GM21737 (cell line): ENCODE data around the gene CCDC32.
A peak's percentile ranks its signal among the peaks of the same experiment; 100 is the strongest.
"Not testable (repeated sequence)": the region's sequence is repeated elsewhere in the genome, so short reads cannot be mapped to it uniquely, and the experiment has no call there.

Source experiments
- ATAC-seq: cut with Tn5 transposase; IDR thresholded peaks from one replicate; pipeline ENCODE4 v1.9.1; 2021; ENCODE audit warnings: mild to moderate bottlenecking, moderate library complexity; ENCODE audit not compliant: unreplicated experiment

CCDC32 gene

DNA sequence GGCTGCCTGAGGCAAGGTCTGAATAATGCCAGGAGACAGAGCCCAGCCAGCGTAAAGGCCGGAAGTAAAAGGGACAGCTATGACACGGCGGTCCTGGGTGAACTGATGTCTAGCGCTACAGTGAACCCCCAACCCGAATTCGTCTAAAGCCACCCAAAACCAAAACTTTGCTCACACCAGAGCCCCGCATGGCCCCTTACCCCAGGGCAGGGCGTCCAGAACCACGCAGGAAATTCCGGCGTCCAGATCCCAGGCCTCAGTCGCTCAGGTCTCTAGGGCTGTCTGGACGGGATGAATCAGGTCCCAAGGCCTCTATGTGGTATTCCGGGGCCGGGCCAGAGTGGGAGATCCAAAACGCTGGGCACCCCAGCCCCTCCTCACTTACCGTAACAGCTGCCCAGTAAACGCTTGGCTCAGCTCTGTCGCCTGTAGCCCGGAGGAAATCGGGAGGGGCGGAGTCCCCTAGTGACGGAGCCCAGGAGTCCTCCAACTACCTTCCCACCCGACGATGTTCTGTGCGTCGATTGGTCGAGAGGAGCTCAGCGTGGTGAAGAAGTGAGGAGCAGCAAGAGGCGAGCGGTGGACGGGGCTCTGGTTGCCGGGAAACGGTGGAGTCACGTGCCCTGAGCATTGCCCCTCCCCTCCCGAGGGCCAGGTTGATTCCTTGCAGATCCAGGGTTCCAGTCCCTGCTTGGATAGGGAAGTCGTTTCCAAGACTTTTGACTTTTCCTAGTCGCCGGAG lies at the start of gene CCDC32:
CCDC32 (minus strand) TSS at position 452 of the 742 bp plus-strand sequence. CDS start 2,027 bp downstream, outside the sequence.
- ATAC-seq, result peak; percentile 90

GRCh38 chr15:40613080-40613479 lies 48.2 kb upstream of the CCDC32 start:
- no peak for ATAC-seq

- ATAC-seq, result no peak
Observed at GRCh38 chr15:40603935-40604334, 39.1 kb upstream of the CCDC32 start.

DNA sequence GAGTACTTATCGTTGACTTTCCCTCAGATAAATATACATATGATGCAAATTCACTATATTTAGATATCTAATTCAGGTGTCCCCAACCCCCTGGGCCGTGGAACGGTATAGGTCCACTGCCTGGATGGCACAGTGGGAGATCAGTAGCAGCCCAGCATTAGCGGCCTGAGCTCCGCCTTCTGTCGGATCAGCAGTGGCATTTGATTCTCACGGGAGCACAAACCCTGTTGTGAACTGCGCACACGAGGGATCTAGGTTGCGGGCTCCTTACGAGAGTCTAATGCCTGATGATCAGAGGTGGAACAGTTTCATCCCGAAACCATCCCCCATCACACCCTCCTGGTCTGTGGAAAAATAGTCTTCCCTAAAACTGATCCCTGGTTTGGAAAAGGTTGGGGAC lies 36.1 kb upstream of the CCDC32 start:
- ATAC-seq, result no peak

- ATAC-seq, result no peak
Observed at GRCh38 chr15:40598672-40599071, 33.8 kb upstream of the CCDC32 start.

GRCh38 chr15:40598126-40598525 lies 33.3 kb upstream of the CCDC32 start:
- no peak for ATAC-seq

- no peak for ATAC-seq
Observed at GRCh38 chr15:40597024-40597423, 32.2 kb upstream of the CCDC32 start.

DNA sequence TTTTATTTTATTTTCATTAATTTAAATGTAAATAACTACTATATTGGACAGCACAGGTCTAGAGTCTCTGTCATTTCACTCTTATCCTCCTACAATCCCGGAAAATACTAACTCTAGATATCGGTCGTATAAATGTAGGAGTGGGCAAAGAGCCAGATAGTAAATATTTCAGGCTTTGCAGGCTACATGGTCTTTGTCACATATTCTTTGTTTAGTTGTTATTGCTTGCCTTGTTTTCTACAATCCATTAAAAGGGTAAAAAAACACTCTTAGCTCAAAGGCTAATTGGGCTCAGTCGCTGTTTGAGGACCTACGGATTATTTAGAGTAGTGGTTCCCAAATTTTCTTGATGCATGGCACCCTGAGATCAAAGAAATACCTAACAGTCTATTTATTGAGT lies 30.9 kb upstream of the CCDC32 start:
- ATAC-seq, result no peak

- ATAC-seq, result no peak
Observed at GRCh38 chr15:40595219-40595618, 30.4 kb upstream of the CCDC32 start.

DNA sequence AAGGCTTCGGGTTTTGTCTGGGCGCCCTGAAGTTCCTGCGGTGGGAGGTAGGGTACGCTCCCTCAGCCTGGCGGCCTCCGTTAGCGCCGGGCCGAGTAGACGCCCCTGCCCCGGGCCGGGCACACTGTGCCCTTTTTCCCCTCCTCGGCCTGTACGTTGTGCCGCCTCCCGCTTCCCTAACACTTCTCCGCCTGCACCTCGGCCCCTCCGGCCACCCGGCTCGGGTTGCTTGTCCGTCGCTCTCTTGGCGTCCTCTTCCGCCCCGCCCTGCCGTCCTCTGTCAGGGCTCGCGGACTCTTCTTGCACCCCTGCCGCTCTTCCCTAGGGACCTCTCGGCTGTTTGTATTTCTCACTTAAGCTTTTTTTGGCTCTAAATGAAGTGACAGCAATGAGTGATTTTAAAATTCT lies 29.6 kb upstream of the CCDC32 start:
- peak; percentile 40 for ATAC-seq

DNA sequence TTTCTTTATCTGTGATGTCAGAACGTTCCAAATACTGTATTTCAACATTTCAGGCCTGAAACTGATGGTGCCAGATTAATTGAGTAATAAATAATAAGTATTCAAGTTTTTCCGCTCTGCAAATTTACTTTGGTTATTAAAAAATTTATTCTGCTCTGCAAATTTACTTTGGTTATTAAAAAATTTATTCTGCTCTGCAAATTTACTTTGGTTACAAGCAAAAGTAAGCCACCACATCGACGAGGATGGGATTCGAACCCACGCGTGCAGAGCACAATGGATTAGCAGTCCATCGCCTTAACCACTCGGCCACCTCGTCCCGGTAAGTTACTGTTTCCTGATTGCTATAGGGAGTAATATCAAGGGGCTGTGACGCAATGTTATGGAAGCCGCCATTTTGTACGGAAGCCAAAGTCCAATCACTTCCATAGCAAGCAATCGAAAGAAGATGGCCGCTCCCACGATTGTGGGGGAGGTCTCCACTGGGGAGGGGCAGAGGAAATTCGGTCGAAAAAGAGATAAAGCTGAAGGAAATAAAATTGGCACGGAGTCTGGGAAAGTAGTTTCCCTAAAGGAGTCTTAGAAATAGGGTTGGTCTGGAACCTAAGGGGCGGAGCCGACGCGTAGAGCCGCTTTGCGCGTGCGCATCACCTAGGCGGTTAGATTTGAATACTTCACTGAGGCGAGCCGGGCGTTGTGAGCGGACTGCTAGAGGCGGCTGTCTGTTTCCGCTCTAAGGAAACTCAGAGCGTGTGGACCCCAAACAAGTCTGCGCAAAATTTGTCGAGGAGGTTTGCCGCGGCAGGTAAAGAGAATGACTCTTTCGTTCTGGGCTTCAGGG lies 29.0 kb upstream of the CCDC32 start, which contains the start of gene KNL1:
KNL1 (plus strand) TSS at position 662 of the 841 bp plus-strand sequence. CDS start 8,683 bp downstream, outside the sequence.
- ATAC-seq, result peak; percentile 62

GRCh38 chr15:40593165-40593564 lies 28.3 kb upstream of the CCDC32 start:
- no peak for ATAC-seq

DNA sequence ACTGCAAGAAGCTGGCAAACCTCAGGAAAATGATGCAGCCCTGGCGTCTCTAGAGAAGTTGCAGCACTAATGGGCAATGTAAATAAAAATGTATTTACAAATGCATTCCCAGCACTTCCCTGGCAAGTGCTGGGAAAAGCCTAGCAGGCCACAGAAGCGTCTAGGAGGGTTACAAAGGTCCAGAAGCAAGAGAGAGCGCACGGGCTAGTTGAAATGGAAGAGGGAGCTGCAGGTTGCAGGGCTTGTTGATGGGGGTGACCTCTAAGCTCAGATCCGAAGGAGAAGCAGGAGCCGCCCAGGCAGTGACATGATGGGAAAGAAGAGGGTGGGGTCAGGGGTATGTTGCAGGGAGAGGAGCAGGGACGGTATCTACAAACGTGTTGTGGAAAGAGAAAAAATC lies 26.5 kb upstream of the CCDC32 start:
- ATAC-seq, result no peak

DNA sequence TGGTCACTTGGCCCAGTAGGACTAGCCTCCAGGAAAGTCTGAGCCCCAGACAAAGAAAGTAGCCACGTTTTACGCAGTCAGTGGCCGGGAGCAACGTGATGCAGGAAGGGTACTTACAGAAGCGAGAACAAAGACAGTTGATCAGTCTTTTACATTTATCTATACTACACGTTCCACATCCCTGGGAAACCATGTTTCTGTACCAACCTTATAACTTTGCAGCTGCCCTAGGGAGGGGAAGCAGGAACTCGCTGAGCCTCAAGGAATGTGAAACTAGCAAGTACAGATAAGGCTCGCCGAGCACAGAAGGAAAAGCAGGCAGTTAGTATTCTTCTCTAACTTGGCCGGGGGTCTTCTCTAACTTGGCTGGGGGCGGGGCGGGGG lies 25.8 kb upstream of the CCDC32 start:
- no peak for ATAC-seq

DNA sequence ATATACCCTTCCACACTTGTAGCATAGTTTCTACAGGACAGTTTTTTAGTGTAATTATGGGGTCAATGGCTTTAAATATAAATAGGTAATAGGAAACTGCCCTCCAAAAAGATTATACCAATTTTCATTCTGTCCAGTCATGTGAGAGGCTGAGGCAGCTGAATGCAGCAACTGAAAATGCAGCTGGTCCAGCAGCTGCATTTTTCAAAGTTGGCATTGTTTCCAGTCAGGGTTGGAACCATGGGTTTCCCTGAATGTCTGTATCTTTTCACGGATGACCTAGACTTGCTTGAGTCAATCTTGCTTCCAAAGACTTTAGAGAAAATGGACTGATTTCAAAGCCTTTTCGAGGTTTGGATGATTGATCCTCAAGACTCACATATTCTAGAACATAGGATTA lies 19.3 kb upstream of the CCDC32 start:
- no peak for ATAC-seq

- ATAC-seq, result no peak
Observed at GRCh38 chr15:40582726-40583246, 17.9 kb upstream of the CCDC32 start.

DNA sequence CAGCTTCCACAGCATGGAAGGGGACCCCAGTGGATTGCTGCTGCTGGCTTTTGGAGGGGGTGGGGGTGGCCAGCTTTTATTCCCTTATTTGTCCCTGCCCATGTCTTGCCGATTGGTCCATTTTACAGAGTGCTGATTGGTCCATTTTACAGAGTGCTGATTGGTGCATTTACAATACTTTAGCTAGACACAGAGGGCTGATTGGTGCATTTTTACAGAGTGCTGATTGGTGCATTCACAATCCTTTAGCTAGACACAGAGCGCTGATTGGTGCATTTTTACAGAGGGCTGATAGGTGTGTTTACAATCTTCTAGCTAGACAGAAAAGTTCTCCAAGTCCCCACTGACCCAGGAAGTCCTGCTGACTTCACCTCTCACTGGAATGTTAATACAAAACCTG lies 17.0 kb upstream of the CCDC32 start:
- ATAC-seq, result not testable (repeated sequence)

- ATAC-seq, result no peak
Observed at GRCh38 chr15:40578892-40579291, 14.1 kb upstream of the CCDC32 start.

DNA sequence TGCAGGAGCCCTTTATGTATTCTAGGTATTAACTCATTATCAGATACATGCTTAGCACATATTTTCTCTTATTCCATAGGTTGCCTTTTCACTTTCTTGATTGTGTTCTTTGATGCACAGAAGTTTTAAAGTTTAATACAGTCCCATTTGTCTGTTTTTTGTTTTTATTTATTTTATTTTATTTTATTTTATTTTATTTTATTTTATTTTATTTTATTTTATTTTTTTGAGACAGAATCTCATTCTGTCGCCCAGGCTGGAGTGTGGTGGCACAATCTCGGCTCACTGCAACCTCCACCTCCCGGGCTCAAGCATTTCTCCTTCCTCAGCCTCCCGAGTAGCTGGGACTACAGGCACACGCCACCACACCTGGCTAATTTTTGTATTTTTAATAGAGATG lies 12.1 kb upstream of the CCDC32 start:
- not testable (repeated sequence) for ATAC-seq

DNA sequence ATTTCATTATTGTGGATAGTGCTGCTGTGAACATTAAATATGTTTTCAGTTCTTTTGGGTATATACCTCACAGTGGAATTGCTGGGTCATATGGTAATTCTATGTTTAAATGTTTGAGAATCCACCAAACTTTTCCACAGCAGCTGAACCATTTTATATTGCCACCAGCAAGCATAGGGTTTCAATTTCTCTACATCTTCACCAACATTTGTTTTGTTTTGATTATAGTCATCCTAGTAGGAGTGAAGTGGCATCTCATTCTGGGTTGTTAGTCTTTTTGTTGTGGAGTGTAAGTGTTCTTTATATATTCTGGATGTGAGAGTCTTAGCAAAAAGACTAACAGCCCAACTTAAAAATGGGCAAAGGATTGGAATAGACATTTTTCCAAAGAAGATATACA lies 10.3 kb upstream of the CCDC32 start:
- ATAC-seq, result no peak

DNA sequence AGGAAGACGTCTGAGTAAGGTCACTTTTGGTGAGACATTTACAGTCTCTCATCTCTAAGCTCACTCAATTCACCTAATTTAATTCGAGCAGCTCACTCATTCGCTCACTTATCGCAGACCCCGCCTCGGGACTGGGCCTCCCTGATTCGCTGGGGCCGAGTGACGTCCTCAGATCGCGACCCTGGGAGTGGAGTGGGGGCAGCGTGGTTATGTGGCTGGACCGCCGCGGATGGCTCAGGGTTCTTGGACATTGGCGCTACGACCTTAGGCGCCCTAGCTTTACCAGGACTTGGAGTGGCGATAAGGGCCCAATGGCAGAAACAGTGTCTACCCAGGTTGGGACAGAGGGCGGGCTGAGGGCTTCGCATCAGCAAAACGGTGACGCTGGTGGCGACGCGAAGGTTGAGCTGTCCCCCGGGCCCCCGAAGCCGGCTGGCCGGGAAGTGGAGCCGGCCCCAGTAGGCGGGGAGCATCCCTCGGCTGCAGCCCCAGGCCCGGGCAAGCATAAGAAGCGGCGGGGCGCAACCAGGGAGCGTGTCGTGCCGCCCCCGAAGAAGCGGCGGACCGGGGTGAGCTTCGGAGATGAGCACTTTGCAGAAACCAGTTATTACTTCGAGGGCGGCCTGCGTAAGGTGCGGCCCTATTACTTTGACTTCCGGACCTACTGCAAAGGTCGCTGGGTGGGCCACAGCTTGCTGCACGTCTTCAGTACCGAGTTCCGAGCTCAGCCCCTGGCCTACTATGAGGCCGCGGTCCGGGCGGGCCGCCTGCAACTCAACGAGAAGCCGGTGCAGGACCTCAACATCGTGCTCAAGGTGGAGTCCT lies 4.5 kb upstream of the CCDC32 start, which contains the start of gene RPUSD2:
RPUSD2 (plus strand) TSS at position 171 of the 825 bp plus-strand sequence; CDS start at position 210, 39 bp downstream.
- peak; percentile 44 for ATAC-seq
